ENCODE results near the gene SLC35F3. TPM values are rescaled to one million over a fixed set of nuclear protein-coding genes. Genes with fewer than 3 reads are reported as not detected.

The SLC35F3 gene
- total RNA-seq, 2 experiments from 2014 or later = 0.08 TPM; not detected in 1

DNA sequence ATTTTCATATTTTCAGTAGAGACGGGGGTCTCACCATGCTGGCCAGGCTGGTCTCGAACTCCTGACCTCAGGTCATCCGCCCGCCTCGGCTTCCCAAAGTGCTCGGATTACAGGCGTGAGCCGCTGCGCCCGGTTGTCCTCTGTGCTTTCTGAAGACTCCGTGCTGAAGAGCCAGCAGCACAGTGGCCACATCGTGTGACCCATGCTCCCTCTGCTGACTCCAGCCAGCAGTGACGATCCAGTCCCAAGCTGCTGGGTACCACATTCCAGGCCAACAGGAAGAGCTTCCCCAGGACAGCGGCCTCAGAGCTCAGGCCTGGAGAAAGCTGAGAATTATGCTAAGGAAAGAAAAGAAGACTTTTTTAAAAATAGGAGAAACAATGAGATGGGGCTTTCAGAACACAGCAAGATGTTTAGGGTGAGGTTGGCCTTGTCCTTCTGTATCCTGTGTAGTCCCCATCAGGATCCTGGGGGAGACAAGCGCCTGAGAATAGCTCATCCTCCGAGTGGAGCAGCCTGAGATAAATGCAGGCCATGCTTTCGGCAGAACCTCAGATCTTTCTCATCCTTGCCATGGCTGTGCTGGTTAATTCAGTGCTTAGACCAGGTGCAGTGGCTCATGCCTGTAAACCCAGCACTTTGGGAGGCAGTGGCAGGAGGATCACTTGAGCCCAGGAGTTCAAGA lies 207.1 kb downstream of the SLC35F3 start:
- peaks cover 7% of the 10 kb centered on the region for H3K4me1 Mint-ChIP-seq (ENCODE audit: low read depth)

DNA sequence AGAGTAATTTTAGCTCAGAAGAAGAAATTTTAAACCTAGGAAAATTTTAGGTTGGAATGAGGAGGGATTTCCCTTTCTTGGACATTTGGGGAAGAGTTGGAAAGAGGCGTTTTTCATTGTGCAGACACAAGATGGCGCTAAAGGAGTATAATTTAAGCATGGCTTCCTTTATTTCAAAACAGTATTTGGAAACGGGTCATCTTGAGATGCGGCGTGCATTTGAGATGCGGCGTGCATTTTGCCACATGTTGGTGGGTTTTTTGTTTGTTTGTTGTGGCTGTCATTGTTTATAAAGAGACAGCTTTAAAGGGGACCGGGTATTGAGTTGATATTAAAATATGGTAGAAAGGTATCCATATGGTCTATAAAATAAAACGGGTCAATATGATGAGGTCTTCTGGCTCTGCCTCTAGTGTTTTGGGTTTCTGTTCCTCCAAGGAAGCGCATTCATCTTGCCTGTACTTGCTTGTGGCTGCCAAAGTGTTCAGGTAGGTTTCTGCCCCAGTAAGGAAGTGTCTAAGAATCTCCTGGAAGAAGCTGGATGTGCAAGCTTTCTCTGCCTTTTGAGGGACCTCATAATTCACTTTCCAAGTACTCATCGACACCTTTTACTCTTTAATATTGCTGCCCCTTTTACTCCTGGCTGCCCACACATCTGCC lies 210.3 kb downstream of the SLC35F3 start:
- peaks cover 3 to 10% of the 10 kb centered on the region in 2 experiments for H3K27me3 ChIP-seq (ENCODE audit: control insufficient read depth in 1 of 2, insufficient read depth in 2 of 2, low read length in 2 of 2)
- H3K27ac Mint-ChIP-seq = no peak overlapping the region
- H3K9me3 ChIP-seq (ENCODE audit: control insufficient read depth in 1 of 2, insufficient read depth in 1 of 2, low read length in 2 of 2) = no peaks in the 10 kb centered on the region
- no peak overlapping the region for H3K4me3 ChIP-seq (ENCODE audit: low read length)
- peaks cover 7% of the 10 kb centered on the region for H3K4me1 Mint-ChIP-seq (ENCODE audit: low read depth)
- H3K36me3 ChIP-seq (ENCODE audit: insufficient read depth, low read length) = no peaks in the 10 kb centered on the region
- CTCF ChIA-PET = interaction anchor here (1.3 to 2.6 kb wide), 3 partner anchors 9 to 212 kb away, joined by 4 to 7 read pairs (median 5); no protein-coding TSS in a partner anchor
- no peak overlapping the region for H3K27ac ChIP-seq (ENCODE audit: low read depth in 1 of 2, low read length in 2 of 2)
- intact Hi-C loops (cut with DNase I, micrococcal nuclease) = loop anchor here (2.0 to 5.0 kb wide), 2 partner anchors 212 to 298 kb away; no protein-coding TSS in a partner anchor
- no peaks in the 10 kb centered on the region for H3K9me3 Mint-ChIP-seq
- H3K4me1 ChIP-seq (ENCODE audit: insufficient read depth, low read length) = peaks cover 4% of the 10 kb centered on the region
- POLR2A ChIA-PET = no interaction called here
- peaks cover 24% of the 10 kb centered on the region for H3K27me3 Mint-ChIP-seq
- peak overlapping the region; percentile 61 for H3K4me3 Mint-ChIP-seq
- DNase-seq (peak in 8 of 14 experiments; percentile 3 to 69 (median 20)), ATAC-seq (ENCODE audit: poor library complexity) (no peak)
- TF ChIP-seq, protein P1, sequence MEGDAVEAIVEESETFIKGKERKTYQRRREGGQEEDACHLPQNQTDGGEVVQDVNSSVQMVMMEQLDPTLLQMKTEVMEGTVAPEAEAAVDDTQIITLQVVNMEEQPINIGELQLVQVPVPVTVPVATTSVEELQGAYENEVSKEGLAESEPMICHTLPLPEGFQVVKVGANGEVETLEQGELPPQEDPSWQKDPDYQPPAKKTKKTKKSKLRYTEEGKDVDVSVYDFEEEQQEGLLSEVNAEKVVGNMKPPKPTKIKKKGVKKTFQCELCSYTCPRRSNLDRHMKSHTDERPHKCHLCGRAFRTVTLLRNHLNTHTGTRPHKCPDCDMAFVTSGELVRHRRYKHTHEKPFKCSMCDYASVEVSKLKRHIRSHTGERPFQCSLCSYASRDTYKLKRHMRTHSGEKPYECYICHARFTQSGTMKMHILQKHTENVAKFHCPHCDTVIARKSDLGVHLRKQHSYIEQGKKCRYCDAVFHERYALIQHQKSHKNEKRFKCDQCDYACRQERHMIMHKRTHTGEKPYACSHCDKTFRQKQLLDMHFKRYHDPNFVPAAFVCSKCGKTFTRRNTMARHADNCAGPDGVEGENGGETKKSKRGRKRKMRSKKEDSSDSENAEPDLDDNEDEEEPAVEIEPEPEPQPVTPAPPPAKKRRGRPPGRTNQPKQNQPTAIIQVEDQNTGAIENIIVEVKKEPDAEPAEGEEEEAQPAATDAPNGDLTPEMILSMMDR (IDR thresholded peaks at IDR 0.05) = peak; percentile 88
- no peaks in the 10 kb centered on the region for H3K36me3 Mint-ChIP-seq (ENCODE audit: low read depth)

More for the DNA sequence above, 207.1 kb downstream of the SLC35F3 start:
- ATAC-seq (ENCODE audit: poor library complexity) (no peak), DNase-seq (no peak)
- no peaks in the 10 kb centered on the region for H3K36me3 Mint-ChIP-seq (ENCODE audit: low read depth)
- no peak overlapping the region for H3K4me3 Mint-ChIP-seq
- Histone ChIP-seq H3K9me3 (ENCODE audit: control insufficient read depth in 1 of 2, insufficient read depth in 1 of 2, low read length in 2 of 2) (no peaks in the 10 kb centered on the region), H3K27me3 (ENCODE audit: control insufficient read depth in 1 of 2, insufficient read depth in 2 of 2, low read length in 2 of 2) (peaks cover 3 to 10% of the 10 kb centered on the region in 2 experiments), H3K27ac (ENCODE audit: low read depth in 1 of 2, low read length in 2 of 2) (no peak overlapping the region), H3K4me3 (ENCODE audit: low read length) (no peak overlapping the region), H3K36me3 (ENCODE audit: insufficient read depth, low read length) (no peaks in the 10 kb centered on the region), H3K4me1 (ENCODE audit: insufficient read depth, low read length) (peaks cover 4% of the 10 kb centered on the region)
- ChIA-PET CTCF (interaction anchor here (0.6 kb wide), 1 partner anchor 108 kb away, joined by 5 read pairs; no protein-coding TSS in a partner anchor), POLR2A (no interaction called here)
- H3K9me3 Mint-ChIP-seq = no peaks in the 10 kb centered on the region
- TF ChIP-seq, protein P1 (IDR thresholded peaks at IDR 0.05) = no peak
- H3K27ac Mint-ChIP-seq = no peak overlapping the region
- intact Hi-C loops (cut with DNase I, micrococcal nuclease) = loop anchor here in 1 of 2 experiments (5.0 kb wide), 1 partner anchor 301 kb away; no protein-coding TSS in a partner anchor
- peaks cover 22% of the 10 kb centered on the region for H3K27me3 Mint-ChIP-seq

DNA sequence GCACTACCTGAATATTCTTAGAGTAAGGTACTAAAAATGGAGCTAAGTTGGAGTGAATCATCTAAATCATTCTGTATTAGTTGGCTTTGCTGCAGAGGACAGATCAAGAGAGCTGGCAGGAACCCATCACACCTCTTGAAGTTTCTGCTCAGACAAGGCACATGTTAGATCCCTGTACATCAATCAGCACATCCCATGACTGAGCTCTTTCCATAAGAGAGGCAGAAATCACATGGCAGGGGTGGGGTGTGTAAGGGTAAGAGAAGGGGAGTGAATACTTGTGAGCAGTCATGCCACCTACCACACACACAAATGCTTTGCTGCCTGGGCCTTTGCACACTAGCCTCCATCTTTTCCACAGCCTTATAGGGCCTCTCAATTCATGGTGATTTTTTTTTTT lies 214.4 kb downstream of the SLC35F3 start:
- CTCF ChIA-PET = interaction anchor here (0.7 kb wide), 1 partner anchor 19 kb away, joined by 3 read pairs; no protein-coding TSS in a partner anchor

More for the DNA sequence above, 214.4 kb downstream of the SLC35F3 start:
- Histone ChIP-seq H3K9me3 (ENCODE audit: control insufficient read depth in 1 of 2, insufficient read depth in 1 of 2, low read length in 2 of 2) (no peaks in the 10 kb centered on the region), H3K4me1 (ENCODE audit: insufficient read depth, low read length) (peaks cover 4% of the 10 kb centered on the region), H3K4me3 (ENCODE audit: low read length) (no peak overlapping the region), H3K27ac (ENCODE audit: low read depth in 1 of 2, low read length in 2 of 2) (no peak overlapping the region), H3K36me3 (ENCODE audit: insufficient read depth, low read length) (no peaks in the 10 kb centered on the region), H3K27me3 (ENCODE audit: control insufficient read depth in 1 of 2, insufficient read depth in 2 of 2, low read length in 2 of 2) (peaks cover 4 to 10% of the 10 kb centered on the region in 2 experiments)
- Mint-ChIP-seq H3K4me3 (no peak overlapping the region), H3K27me3 (peaks cover 21% of the 10 kb centered on the region), H3K9me3 (no peaks in the 10 kb centered on the region), H3K36me3 (ENCODE audit: low read depth) (no peaks in the 10 kb centered on the region), H3K4me1 (ENCODE audit: low read depth) (peaks cover 7% of the 10 kb centered on the region), H3K27ac (no peak overlapping the region)
- DNase-seq (no peak), ATAC-seq (ENCODE audit: poor library complexity) (no peak)
- TF ChIP-seq, protein P1 (IDR thresholded peaks at IDR 0.05) = no peak
- POLR2A ChIA-PET = no interaction called here
- intact Hi-C loops (cut with DNase I, micrococcal nuclease) = no loop called here

Measured in CD4-positive, alpha-beta T cell (primary cell).